Activated CD4-positive, alpha-beta T cell treated with anti-CD3 and anti-CD28 coated beads for 24 hours (primary cell): ENCODE data around the gene TMEM128.
"Not testable (repeated sequence)": the region's sequence is repeated elsewhere in the genome, so short reads cannot be mapped to it uniquely, and the experiment has no call there.

ENCODE experiments used
- DNase-seq, 2 donors: peaks; one replicate each; pipeline ENCODE4 v3.0.0-alpha.2; 2020; ENCODE audit warnings: low read depth in 2 of 2

The TMEM128 gene

DNA sequence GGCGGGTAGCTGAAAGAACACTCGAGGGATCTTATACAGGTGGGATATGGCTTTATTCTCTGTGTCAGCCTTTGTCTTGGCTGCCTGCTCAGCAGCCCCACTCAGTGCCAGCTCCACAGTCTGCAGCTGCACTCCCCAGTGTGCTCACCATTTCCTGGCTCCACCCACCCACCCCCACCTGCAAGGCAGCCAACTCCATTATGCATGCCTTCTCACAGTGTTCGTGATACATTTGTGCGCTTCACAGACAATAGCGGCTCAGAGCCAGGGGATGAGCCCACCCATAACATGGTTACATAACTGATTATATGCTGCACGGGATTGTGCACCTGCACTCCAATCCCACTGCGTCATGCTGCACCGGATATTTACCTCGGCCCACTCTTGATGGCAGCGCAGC lies 8.8 kb upstream of the TMEM128 start:
- DNase-seq: no peak

DNA sequence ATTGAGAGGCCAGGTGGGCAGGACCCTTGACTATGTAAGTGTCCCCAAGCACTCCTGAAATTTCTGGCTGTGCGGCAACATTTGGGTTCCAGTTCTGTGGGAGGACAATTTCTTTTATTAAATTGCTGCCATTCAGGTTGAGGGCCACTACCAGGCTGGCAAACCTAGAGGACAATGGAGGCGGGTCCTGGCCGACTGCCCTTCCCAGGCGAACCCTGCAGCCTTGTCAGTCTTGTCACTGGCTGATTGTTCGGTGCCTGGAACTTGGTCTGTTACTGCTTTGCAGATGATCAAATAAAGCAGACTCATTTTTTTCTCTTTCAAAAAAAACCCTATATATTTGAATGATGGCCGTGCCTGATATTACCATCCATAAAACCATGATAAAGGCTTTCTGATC lies 6.6 kb upstream of the TMEM128 start:
- DNase-seq: no peak

- DNase-seq: no peak
Measured at GRCh38 chr4:4254199-4254598, 6.2 kb upstream of the TMEM128 start.

DNA sequence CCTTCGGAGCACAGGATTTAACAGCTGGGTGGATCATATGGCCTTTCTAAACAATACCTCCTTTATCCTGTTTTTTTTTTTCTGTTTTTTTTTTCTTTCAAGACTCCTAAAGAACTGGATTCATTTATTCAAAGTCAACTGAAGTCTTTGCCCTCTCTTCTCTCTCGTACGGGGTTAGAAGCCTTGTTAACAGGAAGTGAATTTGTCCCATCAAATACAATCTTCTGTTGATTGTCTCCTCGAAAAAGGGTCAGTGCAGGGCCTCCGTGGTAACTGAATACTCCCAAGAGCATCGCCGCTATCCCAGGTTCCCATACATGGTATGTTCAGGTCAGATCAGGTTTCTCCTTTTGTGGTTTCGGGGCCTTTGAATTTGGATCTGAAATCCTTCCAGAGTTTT lies 1.8 kb upstream of the TMEM128 start:
- DNase-seq: no peak

- not testable (repeated sequence) for DNase-seq
Measured at GRCh38 chr4:4249342-4249741, 1.3 kb upstream of the TMEM128 start.

- no peak for DNase-seq
Measured at GRCh38 chr4:4248885-4249203, 821 bp upstream of the TMEM128 start.

GRCh38 chr4:4247696-4248028 lies 361 bp downstream of the TMEM128 start:
- DNase-seq: peak in 1 of 2 donors; percentile 5

- DNase-seq: no peak
Measured at GRCh38 chr4:4245172-4245571, 2.9 kb downstream of the TMEM128 start.

DNA sequence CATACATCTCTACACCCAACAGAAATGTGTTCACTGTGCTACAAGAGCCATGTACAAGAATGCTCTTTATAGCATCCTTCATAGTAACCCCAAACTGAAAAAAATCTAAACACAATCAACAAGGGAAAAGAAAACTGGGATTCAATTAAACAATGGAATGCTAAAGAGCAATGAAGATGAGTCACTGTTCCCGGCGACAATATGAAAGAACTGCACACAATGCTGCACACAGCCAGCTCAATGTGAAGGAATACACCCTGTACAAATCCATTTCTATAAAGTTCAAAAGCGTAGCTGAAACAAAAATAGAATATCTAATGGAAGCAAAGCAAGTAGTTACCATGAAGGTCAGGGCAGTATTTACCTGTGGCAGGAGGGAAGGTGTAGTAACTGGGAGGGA lies 8.5 kb downstream of the TMEM128 start:
- not testable (repeated sequence) for DNase-seq

- DNase-seq: no peak
Measured at GRCh38 chr4:4233610-4234009, 14.4 kb downstream of the TMEM128 start.

DNA sequence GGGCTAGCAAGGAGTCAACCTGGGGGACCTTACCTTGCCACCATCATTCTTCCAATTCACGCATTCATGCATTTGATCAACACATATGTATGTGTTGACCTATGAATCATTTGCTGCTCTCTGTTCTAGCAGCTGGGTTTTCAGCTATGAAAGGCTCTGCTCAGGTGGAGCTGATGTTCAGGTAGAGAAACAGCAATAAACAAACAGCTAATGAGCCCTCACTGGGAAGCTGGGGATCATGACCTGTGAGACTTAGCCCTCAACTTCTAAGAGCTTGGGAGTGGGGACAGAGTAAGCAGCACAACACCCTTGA lies 19.7 kb downstream of the TMEM128 start:
- DNase-seq: no peak

DNA sequence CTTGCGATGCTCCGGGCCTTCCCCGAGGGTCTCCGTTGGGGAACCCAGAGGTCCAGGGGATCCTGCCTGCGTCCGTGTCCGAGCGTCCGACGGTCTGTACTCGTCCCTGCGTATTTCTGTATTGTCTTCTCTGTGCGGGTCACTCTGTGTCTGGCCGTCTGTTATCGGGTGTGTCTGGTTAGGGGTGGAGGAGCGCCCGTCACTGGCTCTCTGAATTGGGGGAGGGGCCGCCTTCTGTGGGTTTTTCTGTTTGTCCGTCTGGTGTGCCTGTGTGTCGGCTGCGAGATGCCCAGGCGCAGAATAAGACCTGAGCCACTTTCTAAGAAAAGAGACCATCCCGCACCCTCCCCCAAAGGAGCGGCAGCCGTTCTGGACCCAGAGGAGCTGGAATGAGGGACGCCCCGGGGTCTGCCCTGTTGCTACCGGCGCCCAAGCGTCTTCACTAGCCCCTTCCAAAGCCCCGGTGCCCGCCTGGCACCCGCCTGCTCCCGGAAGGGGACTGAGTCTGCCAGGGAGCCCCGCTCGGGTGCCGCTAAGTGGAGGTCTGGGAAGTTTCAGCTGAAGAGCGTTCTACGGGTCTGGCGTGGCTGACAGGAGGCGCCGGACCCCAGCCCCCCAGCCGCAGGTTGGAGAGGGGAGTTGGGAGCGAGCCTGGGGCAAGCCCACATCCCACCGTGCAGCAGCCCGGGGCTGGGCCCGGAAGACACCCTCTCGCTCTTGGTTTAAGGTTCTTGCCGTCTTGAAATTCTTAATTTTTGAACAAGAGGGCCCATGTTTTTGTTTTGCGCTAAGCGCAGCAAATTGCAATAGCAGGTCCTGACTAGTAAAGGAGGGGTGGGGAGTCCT lies 20.3 kb downstream of the TMEM128 start:
- no peak for DNase-seq

DNA sequence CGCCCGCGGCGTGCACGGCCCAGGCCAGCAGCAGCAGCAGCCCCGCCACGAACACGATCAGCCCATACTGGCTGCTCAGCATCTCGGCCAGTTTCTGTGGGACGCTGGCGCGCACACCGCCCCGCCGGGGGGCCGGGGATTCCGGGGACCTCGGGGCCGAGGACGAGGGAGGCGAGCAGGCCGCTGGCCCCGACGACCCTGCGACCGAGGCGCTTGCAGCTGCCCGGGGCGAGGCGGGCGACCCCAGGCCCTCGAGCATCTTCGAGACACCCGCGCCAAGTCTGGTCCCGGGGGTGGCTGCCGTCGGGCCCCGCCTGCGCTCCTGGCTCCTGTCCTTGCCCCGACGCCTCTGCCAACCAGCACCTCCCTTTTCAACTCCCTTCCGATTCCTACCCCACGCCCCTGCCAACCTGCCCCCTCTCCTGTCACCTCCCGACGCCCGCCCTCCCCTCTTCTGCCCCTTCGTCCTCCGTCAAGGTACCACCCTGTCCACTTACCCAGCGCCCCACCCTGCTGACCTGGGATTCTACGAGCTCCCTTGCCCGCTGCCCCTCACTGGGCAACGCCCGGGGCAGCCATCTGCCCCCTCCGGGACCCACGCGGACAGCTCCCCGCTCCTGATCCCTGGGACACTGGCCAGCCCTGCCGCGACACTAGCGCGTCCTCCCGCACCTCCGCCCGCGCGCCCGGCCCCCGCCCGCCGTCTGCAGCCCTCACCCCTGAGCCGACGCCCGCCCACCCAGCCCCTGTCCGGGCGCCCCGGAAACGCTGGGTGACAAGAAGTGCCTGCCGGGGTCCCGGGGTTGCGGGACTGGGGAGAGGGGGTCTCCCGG lies 21.2 kb downstream of the TMEM128 start, which contains the start of gene OTOP1:
Gene OTOP1, minus strand, starts transcription at position 324 of the 833 bp plus-strand sequence. Its CDS starts 65 bp downstream, at position 259.
- DNase-seq: no peak

GRCh38 chr4:4225915-4226605 lies 22.0 kb downstream of the TMEM128 start:
- no peak for DNase-seq

DNA sequence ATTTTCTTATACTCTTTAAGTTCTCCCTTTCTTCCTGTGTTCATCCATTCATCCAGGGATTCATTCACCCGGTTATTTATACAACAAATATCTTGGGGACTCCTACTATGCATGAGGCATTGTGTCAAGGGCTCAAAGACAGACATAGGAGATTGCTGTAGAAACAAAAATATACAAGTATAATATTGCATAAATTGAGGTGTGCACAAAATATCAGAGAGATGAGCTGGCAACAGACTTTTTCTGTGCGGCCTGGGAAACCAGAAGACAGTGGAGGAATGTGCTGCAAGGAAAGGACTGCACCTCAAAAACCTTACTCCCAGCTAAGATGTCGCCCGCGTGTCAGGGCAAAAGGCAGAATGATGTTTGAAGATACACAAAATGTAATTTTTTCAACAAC lies 30.9 kb downstream of the TMEM128 start:
- DNase-seq: no peak

DNA sequence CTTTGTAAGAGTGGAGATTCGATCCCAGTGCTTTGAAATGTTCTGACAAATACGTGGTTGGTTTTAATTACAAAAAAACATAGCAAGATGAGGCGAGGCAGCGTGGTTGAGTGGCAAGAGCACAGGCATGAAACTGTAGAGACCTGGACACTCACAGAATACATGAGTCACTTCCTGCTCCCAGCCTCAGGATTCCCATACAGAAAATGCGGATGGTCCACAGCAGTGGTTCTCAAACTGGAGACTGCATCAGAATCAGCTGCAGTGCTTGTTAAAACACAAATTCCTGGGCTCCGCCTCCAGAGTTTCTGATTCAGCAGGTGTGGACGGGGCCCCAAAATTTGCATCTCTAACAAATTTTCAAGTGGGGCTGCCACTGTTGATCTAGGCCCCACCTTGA lies 31.4 kb downstream of the TMEM128 start:
- no peak for DNase-seq

DNA sequence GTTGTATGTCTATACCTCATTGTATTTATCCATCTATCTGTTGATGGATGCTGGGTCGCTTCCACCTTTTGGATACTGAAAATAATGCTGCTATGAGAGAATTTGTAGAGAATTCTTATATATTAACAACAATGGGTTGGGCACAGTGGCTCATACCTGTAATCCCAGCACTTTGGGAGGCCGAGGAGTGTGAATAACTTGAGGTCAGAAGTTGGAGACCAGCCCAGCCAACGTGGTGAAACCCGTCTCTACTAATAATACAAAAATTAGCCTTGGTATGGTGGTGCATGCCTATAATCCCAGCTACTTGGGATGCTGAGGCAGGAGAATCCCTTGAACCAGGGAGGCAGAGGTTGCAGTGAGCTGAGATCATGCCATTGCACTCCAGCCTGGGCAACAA lies 34.3 kb downstream of the TMEM128 start:
- DNase-seq: not testable (repeated sequence)

- DNase-seq: no peak
Measured at GRCh38 chr4:4206204-4206603, 41.8 kb downstream of the TMEM128 start.

DNA sequence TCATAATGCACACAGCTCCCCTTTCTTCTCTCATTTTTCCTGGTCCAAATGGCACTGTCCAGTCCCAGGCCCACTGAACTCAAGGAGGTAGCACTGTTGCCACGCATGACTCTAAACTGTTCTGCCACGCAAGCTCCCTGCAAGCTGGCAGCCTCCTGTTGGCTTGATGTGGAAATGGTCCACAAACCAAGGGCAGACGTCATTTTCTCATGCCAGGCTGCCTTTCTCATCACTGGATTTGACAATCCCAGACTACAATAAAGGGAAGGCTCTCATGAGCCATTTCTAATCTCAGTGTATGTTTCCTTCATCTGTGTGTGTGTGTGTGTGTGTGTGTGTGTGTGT lies 43.6 kb downstream of the TMEM128 start:
- DNase-seq: no peak

- DNase-seq: no peak
Measured at GRCh38 chr4:4203688-4204400, 44.2 kb downstream of the TMEM128 start.

GRCh38 chr4:4202510-4202909 lies 45.5 kb downstream of the TMEM128 start:
- no peak for DNase-seq

- DNase-seq: no peak
Measured at GRCh38 chr4:4200624-4201023, 47.4 kb downstream of the TMEM128 start.
